NCI-H82 treated with DMSO at 0.1 percent for 48 hours (cell line): ENCODE data around the gene SORCS3.

Experiments used
- DNase-seq: peaks from one replicate; lab custom pipeline; 2025; ENCODE audit not compliant: unreplicated experiment; lab: John Stamatoyannopoulos, UW

The SORCS3 gene

DNA sequence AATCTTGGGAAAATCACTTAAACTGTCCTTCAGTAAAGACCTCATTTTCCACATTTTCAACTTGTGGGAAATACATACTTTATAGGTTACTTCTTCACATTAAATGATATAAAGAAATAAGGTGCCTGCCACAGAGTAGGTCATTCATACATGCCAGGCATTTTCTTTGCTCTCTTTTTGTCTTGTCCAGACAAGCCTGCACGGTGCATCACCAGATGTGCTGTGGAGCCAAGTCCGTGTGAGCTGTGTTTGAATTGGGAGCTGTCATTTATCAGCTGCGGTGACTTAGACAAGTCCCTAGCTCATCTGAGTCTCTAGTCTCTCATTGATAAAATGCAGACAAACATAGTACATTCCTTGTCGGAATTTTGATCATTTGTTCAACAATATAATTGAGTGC lies 432.9 kb downstream of the SORCS3 start:
- DNase-seq, result no peak

DNA sequence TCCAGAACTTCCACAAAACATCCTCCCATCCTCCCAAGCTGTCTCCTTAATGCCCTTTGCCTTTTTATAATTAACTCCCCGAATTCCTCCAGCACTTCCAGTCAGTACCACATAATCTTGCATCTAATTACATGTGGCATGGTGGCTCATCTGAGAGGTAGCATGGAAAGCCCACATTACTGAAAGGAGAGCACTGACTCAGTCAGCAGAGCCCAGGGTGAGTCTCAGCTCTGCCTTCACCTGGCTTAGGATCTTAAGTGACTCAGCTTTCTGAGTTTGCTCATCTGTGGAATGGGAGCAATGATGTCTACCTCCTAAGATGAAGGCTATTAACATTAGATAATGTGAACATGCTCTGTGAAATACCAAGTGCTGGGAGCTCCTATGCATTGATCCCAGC lies 433.9 kb downstream of the SORCS3 start:
- DNase-seq, result no peak

DNA sequence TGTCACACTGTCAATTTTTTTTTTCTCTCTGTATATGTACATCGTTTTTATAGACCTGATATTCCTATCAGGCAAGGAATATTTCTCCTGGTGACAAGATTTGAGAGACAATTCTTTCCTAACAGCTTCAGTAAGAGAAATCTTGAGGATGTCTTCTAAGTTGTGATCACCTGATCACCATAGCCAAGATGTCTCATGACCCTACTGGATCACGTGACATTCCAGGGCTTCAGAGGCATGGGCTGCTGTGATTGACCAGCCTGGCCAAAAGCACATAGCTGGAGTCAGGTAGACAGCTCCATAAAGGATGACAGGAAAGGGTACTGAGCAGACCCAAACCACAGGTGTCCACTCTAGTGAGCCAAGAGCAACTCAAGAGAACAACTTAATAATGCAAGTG lies 444.9 kb downstream of the SORCS3 start:
- no peak for DNase-seq

DNA sequence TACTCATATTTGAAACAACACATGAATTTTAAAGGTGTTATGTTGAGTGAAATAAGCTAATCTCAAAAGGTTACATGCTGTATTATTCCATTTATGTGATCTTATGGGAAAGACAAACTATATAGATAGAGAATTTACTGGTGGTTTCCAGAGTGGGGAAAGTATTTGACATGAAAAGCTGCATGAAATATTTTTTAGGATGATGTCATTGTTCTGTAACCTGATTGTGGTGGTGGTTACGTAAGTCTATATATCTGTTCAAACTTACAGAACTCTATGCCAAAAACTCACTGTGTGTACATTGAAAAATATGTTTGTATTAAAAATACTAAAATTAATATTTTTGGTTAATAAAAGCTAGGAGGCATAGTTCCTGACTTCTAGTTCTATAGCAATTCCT lies 453.0 kb downstream of the SORCS3 start:
- no peak for DNase-seq

DNA sequence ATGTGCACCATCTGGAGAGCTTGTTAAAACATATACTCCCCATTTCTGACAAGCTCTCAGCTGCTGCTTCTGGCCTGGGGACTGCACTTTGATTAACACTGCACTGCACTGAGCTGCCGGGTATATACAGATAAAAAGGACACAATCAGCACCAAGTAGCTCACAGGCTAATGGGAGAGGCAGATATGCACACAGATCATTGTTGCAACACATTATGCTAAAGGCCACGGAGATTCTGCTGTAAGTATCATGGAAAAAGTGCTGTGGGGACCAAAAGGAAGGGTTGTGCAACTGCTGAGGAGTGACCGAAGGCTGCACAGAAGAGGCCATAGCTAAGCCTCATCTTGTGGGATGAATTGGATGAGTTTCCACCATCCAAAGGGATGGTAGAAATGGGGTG lies 455.2 kb downstream of the SORCS3 start:
- DNase-seq, result no peak

DNA sequence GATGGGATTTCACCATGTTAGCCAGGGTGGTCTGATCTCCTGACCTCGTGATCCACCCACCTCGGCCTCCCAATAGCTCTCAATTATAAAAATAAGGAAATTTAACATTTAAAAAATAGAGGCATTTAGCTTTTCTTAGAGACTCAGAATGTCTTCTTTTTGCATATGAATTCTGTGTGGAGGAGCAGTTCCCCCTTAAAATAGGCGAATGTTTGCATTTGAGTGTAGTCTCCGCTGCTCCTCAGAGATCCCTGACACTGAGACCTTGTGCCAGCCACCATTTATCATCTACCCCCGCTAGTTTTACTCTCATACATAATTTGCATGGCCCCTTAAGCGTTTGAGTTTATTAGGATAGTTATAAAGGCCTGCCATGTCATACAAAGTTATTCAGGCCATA lies 461.9 kb downstream of the SORCS3 start:
- no peak for DNase-seq

DNA sequence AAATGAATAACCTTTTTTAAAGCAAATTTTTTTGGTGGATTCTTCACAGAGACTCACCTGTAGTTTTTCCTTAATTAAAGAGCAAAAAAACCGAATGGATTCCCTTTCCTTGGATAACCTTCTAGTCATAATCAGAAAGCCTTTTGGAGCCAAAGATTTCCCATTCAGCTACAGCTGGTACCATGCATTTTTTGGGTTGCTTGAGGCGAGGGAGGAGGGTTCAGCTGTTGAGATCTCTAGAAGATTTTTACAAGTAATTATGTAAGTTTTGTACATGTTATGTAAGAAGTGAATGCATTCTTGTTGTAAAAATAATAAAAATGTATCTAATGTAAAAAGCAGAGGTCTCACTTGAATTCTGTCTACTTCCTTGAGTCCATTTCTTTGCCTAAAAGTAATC lies 463.2 kb downstream of the SORCS3 start:
- no peak for DNase-seq

DNA sequence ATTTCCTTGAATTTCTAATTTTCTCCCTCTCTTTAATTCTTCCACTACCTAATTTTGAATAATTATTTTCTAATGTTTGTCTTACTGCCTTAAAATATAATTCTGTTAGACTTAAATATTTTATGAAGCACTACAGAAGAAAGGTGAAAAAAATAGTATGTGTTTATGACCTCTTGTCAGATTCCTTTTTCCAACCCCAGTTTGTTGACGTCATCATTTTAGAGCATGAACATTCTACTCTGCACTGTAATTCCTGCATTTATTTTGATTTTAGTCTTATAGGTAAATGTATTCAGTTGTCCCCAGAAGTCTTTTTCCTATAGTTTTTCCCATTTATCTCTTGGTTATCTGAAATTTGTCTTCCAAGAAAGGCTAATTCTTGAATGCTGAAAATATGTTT lies 468.1 kb downstream of the SORCS3 start:
- no peak for DNase-seq

DNA sequence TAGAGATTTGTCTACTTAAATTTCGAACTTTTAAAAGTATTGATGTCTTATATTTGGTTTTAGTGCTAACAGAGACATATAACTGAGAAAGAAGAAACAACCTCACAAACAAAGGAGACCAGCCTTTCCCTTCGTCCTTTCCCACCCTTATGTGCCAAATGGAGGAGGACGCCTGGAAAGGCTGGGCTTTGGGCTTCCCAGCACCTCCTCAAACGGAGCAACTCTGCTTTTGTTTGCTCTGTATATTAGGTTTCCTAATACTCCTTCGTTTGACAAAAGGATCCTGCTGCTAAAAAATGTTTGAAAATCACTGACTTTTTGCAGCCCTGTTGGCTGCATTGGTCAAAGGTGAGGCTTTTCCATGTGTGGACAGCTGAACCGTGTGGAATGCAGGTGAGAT lies 471.8 kb downstream of the SORCS3 start:
- no peak for DNase-seq

DNA sequence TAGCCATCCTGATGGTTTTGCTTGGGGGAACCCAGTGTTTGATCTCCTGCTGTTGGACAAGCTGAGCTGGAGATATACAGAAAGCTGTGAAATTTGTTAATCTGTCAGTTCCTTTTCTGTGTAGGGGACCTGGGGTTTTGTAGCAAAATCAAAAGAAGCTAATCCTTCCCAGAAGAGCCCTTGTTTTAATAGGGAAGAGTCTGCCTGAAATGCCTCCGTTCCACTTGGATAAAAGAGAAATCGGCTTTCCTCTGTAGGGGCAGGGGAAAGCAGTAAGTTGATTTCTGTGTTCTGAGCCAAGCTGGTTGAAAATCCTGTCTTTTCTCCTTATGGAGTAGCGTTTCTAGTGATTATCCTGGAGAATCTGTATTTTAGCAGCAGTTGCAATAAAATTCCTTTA lies 472.6 kb downstream of the SORCS3 start:
- no peak for DNase-seq

DNA sequence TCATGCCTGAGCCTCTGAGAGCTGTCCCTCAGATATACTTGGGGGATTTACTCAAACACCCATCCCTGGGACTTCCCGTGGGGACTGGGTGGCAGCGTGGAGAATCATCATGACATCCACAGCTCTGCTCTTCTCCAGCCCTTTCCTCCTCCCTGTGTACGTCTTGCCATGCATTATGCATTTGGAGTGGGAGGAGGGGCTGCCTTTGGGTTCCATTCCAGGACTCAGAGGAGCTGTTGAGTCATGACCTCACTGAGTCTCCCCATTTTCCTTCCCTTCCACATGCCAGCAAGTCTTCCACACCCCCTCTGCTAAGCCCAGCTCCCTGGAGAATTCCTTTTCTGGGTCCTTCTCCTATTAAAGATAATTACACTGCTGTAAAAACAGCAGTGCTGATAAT lies 480.7 kb downstream of the SORCS3 start:
- no peak for DNase-seq

DNA sequence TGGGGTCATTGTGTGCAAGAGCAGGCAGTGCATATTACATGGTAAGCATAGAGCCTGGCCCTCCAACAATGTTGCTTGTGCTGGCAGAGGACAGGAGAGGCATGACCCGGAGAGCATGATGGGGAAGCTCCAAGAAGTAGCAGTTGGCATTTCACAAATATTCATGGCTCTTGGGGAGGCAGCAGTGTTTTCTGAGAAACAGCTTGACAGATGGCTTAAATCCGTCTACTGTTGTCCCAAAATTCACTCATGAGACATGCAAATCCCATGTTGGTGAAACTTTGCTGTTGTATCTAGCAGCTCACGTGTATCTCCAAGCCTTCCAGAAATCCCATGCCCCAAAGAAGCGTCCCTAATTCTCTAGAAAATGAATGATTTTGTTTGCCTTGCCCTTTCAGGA lies 487.0 kb downstream of the SORCS3 start:
- no peak for DNase-seq

DNA sequence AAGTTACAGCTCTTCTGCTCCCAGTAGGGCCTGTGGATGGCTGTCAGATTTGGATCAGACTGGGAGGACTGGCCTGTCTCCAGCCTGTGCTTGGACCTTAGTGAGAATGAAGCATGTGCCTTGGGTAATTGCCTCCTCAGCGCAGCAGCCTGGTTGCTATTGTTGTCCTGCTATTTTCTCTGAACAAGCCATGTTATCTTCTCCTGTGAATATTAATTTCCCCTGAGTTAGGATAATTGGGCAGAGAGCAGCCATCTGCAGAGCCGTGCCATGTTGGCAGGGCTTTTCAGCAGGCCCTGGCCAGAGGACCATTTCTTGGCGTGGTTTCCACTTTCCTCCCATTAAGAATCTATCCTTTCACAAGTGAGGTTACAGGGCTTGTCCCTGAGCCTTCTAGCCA lies 497.3 kb downstream of the SORCS3 start:
- DNase-seq, result no peak

DNA sequence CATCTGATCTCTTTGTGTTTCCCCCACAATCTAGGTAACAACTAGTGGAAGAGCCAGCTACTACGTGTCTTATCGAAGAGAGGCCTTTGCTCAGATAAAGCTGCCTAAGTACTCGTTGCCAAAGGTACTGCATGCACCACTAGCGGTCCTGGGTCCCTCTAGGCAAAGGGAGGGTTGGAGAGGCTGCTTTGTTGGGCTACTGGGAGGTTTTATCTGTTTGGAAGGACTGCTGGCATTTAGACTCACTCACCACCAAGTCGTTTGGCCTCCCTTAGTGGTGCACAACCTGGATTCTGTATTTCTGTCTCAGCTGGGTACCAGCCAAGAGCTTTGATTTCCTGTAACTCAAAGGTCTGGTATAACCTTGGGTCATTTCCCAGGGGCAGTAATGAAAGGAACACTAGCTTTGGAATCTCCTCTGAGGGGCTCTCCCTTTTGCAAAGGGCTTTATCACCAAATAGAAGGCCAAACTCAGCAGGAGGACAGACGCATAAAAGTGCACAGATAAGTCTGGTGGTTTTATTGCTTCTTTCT lies 498.3 kb downstream of the SORCS3 start:
- no peak for DNase-seq

DNA sequence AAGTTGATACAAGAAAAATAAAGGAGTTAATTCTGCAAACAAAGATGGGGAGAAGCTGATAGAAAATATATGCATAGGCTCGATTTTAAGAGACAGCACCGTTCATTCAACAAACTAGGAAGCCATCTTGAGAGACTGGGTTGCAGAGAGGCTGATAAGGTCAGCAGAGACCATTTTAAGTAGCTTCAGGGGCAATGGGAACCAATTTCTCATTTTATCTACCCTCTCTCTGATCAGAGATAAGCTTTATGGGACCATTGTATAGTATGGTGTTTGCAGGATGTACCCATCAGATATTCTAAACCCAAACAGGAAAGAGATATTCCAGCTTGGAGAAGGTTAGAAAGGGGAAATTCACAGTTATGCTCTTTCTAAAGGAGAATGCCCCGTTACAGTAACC lies 499.5 kb downstream of the SORCS3 start:
- no peak for DNase-seq

DNA sequence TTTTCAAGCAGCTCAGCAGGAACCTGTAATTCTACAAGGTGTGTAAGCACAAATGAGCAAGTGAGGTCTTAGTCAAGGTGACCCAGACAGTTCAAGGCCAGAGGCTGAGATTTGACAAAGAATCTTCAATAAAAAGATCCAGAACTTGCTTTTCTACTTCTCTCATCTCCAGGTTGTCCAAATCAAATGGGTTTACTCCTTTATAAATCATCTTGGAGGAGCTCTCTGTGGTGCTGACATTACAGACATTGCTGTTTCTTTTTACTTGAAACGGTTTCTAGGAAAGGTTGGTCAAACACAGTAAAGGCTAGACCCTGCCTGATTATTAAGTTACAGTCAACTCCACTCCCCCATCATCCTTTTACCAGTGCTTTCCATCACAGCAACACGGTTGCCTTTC lies 504.6 kb downstream of the SORCS3 start:
- DNase-seq, result no peak

DNA sequence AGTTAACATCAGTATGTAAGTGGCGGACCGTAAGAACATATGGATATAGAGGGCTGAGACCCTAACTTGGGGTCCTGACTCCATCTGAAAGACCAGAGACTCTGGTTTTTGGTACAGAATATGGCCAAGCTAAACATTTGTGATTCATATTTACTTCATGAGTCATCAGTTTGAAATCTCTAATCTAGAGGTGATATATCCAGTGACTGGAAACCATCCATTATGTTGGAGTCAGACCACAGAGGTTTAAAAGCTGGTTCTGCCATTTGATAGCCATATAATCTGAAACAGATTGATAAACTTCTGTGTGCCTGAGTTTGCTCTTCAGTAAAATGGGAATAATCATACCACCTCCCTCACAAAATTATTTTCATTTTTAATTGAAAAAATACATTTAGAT lies 505.3 kb downstream of the SORCS3 start:
- DNase-seq, result no peak

DNA sequence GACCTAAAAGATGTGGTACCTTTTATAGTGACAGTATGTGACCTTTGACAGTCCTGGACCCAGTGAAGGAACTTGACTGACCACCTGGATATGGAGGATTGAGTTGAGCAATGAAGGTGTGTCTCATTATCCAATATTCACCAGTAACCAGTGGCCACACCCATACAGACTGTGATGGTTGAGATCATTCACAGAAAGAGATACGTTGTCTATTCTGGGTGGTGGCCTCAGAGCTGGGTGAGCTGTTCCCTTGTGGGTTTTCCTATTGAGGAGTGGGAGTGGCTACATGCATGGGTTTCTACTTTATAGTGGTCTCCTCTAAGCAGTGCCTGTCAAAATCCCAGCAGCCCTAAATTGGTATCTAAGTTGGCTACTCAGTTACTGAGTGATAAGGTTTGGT lies 507.4 kb downstream of the SORCS3 start:
- DNase-seq, result no peak

DNA sequence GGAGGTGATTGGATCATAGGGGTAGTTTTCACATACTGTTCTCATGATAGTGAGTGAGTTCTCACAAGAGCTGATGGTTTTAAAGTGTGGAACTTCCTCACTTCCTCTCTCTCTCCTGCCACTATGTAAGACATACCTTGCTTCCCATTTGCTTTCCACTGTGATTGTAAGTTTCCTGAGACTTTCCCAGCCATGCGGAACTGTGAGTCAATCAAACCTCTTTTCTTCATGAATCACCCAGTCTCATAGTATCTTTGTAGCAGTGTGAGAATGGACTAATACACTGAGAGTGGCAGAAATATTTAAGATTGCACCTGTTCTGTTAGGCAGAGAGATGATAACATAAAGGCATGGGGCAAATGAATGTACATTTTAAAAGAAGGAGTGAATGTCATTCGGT lies 507.8 kb downstream of the SORCS3 start:
- no peak for DNase-seq

DNA sequence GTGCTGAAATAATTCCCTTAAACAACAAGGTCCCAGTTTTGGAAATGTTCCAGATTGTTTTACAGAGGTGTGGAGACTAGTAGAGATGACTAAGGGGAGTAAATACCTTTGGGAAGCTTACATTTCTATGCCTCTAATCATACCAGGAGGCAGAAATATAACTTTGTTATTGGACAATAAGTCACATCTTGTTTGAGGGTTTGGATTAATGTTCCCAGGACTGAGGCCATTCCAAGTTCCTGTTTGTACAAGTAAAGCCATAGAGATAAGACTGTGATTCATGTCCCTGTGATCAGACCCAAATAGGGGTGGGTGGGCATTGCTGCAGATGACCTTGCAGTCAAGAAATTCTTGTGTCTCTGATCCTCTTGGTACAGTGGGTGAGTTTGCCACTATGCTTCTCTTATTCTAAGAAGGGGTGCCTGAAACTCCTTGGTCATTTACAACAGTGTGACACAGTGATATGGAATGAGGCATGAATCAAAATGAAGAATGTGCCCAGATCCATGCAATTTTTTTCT lies 508.3 kb downstream of the SORCS3 start:
- DNase-seq, result no peak

DNA sequence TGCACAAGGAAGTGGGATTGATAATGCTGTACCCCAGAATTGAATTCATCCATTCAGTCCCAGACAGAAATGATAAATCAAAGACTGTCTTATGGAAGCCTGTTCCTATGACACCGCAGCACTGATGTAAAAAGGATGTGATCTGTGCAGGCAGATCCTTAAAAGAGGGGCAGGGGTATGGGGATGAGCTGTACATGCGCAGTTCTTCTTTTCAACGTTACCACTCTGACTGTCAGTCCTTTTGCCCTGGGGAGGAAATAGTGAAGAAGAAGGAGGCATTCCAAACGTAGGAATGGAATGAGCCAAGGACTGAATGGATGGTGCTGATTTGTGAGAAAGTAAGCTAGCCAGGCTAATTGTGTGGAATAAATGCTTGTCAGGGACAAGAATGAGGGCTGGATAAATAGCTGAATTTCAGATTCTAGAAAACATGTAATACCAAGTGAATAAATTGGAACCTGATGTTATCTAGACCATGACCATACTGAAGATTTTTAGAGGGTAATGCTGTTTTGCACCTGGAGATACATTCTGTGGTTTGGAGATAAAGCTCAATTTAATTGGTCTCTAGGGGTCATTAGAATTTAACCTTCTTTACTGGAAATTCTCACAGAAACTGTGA lies 509.3 kb downstream of the SORCS3 start:
- DNase-seq, result no peak

DNA sequence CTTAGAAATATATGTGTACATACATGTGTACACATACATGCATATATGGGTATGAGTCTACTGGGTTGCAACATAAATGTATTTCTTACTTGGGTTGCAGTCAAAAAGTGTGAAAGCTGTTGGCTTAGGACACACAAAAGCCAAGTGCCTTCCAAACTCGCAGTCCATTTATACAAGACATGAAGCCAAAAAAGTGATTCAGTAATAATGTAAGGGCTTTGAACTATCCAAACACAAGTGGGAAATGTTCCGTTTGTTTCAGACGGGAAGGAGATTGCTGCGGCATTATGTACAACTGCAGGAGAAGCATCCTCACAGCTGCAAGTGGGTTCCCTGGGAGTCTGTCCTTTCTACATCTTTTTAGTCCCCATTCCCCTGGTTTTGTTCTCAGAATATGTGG lies 513.6 kb downstream of the SORCS3 start:
- DNase-seq, result no peak

DNA sequence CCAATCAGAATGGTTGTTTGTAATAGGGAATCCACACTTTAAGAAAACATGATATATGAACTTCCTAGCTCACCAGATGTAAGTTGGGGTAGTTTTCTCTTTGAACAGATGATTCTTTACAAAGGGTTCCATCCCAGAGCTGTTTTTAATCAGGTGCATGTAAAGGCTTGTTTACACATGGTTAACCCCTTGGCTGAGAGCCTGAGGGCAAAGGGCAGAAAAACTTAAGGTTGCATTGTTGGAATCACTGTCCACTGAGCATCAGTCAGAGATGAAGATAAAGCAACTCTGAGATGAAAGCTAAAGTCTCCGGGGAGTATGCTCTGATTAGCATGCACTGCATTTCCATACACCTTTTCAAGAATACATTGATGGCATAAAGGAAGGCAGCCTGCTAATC lies 518.2 kb downstream of the SORCS3 start:
- no peak for DNase-seq
